GM13977 (cell line): ENCODE data around the gene PPM1D.
"Not testable (repeated sequence)": the region's sequence is repeated elsewhere in the genome, so short reads cannot be mapped to it uniquely, and the experiment has no call there.

Experiments used
- DNase-seq: peaks from one replicate; pipeline ENCODE4 v3.0.0; 2012; ENCODE audit warnings: low spot score
- in situ Hi-C: fragments of 300-500 bp; cut with MboI; formaldehyde crosslinking; loops from one replicate; pipeline ENCODE4 v1.12.0; 2022; ENCODE audit warnings: low sequenced_read_pairs, low pct_unique_long_range_greater_than_20kb, mixed read lengths, inconsistent platforms; ENCODE audit not compliant: unreplicated experiment
- TF ChIP-seq, protein P1 (sequence below): IDR thresholded peaks from 2 replicates; pipeline ENCODE4 v1.5.1; 2012; ENCODE audit warnings: mild to moderate bottlenecking, control low read depth; ENCODE audit not compliant: insufficient read depth; ENCODE audit errors: extremely low read depth, missing control alignments

The PPM1D gene

DNA sequence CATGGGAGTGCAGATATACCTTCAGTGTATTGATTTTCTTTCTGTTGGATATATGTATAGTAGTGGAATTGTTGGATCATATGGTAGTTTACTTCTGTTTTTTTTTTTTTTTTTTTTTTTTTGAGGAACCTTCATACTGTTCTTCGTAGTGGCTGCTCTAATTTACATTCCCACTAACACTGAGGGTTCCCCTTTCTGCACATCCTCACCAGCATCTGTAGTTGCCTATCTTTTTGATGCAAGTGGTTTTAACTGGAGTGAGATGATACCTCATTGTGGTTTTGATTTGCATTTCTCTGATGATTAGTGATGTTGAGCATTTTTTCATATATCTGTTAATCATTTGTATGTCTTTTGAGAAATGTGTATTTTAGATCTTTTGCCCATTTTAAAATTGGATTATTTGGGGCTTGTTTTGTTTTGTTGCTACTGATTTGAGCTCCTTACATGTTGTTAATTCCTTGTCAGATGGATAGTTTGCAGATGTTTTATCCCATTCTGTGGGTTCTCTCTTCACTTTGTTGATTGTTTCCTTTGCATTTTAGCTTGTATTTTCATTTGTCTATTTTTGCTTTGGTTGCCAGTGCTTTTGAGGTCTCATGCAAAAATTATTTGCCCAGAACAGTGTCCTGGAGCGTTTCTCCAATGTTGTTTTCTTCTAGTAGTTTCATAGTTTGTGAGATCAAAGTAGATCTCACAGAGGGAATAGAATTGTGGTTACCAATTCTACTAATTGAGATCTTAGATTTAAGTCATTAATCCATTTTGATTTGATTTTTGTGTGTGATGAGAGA is 52.7 kb downstream of the PPM1D start:
- in situ Hi-C loops: no loop called here
- peak; percentile 30 for DNase-seq
- TF ChIP-seq, protein P1, sequence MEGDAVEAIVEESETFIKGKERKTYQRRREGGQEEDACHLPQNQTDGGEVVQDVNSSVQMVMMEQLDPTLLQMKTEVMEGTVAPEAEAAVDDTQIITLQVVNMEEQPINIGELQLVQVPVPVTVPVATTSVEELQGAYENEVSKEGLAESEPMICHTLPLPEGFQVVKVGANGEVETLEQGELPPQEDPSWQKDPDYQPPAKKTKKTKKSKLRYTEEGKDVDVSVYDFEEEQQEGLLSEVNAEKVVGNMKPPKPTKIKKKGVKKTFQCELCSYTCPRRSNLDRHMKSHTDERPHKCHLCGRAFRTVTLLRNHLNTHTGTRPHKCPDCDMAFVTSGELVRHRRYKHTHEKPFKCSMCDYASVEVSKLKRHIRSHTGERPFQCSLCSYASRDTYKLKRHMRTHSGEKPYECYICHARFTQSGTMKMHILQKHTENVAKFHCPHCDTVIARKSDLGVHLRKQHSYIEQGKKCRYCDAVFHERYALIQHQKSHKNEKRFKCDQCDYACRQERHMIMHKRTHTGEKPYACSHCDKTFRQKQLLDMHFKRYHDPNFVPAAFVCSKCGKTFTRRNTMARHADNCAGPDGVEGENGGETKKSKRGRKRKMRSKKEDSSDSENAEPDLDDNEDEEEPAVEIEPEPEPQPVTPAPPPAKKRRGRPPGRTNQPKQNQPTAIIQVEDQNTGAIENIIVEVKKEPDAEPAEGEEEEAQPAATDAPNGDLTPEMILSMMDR: no peak

DNA sequence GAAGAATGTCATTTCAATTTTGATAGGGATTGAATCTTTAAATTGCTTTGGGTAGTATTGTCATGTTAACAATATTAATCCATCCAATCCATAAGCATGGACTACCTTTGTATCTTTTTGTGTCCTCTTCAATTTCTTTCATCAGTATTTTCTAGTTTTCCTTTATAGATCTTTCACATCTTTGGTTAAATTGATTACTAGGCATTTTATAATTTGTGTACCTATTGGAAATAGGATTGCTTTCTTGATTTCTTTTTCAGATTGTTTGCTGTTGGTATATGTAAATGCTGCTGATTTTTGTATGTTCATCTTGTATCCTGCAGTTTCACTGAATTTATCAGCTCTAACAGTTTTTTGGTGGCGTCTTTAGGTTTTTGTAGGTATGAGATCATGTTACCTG is 53.6 kb downstream of the PPM1D start:
- DNase-seq: no peak
- in situ Hi-C loops: no loop called here
- TF ChIP-seq, protein P1: no peak

DNA sequence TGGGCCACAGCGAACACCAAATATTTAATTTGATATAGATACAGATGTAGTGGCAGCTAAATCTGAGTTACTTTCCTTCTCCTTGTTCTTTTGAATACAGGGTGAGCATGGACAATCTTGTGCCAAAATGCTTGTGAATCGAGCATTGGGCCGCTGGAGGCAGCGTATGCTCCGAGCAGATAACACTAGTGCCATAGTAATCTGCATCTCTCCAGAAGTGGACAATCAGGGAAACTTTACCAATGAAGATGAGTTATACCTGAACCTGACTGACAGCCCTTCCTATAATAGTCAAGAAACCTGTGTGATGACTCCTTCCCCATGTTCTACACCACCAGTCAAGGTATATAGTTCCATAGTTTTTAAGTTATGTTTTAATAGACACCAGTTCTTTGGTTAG is 56.5 kb downstream of the PPM1D start:
- no peak for DNase-seq
- TF ChIP-seq, protein P1: no peak
- in situ Hi-C loops: no loop called here

DNA sequence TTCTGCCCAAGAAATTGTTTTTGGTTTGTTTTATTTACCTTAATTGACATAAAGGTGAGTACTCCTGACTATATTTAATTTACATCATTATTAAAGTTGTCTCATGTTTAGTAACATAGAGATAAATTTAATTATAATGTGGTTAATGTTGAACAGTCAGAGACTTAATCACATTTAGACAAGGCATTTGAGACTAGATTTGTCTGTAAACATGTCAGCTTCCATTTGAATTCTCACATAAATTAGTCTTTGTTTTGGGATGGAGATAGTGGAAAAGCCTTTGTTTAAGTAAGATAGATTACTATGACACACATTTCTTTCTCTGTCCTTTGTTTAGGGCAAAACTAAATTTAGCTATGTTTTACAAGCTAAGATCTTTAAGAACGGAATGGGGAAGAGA is 59.2 kb downstream of the PPM1D start:
- in situ Hi-C loops: no loop called here
- no peak for DNase-seq
- TF ChIP-seq, protein P1: no peak

DNA sequence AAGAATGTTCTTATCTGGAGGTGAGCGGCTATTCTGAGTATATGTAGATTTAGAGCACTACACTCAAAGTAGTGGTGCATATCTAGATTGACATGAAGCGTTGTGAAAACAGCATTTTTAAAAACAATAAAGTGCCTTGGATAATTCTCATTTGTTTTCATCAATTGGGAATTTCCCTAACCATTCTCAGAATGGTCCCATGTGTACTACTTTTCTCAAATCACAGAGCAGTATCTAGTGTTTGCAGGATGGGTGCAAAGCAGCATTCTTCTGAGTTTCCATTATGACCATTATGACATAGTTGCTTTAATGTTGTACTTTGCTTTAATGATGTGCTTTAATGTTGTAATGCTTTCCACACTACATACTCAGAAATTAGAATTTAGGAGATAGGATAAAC is 61.5 kb downstream of the PPM1D start:
- in situ Hi-C loops: no loop called here
- TF ChIP-seq, protein P1: no peak
- DNase-seq: no peak

DNA sequence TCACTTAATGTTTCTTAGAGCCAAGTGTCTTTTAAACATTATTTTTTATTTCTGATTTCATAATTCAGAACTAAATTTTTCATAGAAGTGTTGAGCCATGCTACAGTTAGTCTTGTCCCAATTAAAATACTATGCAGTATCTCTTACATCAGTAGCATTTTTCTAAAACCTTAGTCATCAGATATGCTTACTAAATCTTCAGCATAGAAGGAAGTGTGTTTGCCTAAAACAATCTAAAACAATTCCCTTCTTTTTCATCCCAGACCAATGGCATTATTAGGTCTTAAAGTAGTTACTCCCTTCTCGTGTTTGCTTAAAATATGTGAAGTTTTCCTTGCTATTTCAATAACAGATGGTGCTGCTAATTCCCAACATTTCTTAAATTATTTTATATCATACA is 64.0 kb downstream of the PPM1D start:
- no peak for DNase-seq
- TF ChIP-seq, protein P1: no peak
- in situ Hi-C loops: no loop called here

DNA sequence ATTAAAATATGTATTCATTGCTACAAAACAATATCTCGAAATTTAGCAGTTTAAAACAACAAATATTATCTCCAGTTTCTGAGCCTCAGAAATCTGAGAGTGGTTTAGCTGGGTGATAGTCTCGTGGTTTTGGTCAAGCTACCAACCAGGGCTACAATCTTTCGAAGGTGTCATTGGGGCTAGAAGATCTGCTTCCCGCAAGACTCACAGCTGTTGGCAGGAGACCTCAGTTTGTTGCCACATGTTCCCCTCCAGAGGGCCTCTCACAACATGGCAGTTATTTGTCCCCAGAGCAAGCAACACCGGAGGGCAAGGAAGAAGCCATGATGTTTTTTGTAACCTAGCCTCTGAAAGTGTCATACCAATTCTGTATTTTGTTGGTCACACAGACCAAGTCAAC is 65.6 kb downstream of the PPM1D start:
- TF ChIP-seq, protein P1: no peak
- in situ Hi-C loops: no loop called here
- DNase-seq: no peak

DNA sequence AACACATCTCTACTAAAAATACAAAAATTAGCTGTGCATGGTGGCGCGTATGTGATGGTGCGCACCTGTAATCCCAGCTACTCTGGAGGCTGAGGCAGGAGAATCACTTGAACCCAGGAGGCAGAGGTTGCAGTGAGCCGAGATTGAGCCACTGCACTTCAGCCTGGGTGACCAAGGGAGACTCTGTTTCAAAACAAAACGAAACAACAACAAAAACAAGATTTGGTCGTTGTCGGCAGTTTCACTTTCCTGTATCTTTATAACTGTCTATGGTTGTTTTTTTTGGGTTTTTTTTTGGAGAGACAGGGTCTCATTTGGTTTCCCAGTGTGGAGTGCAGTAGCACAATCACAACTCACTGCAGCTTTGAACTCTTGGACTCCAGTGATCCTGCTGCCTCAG is 68.7 kb downstream of the PPM1D start:
- DNase-seq, in situ Hi-C loops: not testable (repeated sequence)
